ENCODE data around the gene FAM174C.

Gene FAM174C

GRCh38 chr19:1263188-1263587 is 12.1 kb upstream of the FAM174C start:
- DNase-seq: no peak

GRCh38 chr19:1264801-1265614 is 10.3 kb upstream of the FAM174C start:
- DNase-seq: peak; percentile 85

DNA sequence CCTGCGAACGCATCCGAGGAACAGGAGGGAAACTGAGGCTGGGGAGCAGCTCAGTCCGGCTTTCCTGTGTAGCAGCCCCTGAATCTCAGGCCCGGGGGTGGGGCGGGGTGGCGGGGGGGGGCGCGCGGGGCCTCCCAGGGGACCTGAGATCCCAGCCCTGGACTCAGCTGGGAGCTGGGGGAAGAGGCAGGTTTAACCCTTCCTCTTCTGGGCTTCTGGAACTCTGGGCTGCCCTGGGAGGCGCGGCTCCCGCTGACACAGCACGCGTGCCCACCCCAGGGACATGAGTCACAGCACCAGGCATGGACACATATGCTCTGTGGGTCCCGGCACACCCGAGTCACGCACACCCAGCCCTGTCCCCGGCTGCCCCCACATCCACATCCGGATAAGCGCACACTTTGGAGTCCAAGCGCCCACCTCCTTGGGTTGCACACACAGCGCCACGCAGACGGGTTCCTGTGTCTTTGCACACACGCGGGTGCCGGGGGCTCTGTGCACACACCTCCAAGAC is 9.7 kb upstream of the FAM174C start:
- peak; percentile 79 for DNase-seq

- DNase-seq: peak; percentile 87
Measured at GRCh38 chr19:1266129-1266915, 9.0 kb upstream of the FAM174C start.

GRCh38 chr19:1266916-1267476 is 8.3 kb upstream of the FAM174C start:
- peak; percentile 41 for DNase-seq

DNA sequence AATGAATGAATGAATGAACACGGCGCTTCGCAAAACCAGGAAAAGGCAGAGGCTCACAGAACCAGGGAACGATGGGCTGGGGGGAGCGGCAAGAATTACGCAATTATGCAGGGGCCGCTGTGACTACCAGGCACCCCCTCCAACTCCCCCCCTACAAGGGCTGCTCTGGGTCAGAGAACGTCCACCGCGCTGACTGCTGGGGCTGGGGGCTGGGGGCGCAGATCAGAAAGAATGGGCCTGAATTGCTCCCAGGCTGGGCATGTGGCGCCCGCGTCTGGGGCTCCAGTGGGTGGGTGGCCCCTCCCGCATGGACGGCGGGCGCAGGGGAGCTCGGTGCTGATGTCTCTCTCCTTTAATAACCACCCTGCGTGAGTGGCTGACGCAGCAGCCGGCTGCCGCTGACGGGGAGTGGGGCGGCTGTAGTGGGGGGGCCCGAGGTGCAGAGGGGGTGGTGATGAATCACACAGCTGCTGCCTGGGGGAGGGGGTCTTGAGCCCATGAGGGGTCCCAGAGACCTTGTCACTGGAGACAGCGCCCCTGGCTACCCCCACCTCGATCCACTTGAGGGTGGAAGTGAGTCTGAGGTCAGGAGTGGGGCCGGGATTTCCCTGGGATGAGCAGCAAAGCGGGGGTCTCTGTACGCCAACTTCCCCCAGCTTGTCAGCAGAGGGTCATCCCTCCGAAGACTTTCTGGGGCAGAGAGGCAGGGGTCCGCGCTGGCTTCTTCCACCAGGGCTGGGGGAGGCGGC is 7.7 kb upstream of the FAM174C start:
- no peak for DNase-seq

- DNase-seq: no peak
Measured at GRCh38 chr19:1268226-1269064, 6.9 kb upstream of the FAM174C start.

DNA sequence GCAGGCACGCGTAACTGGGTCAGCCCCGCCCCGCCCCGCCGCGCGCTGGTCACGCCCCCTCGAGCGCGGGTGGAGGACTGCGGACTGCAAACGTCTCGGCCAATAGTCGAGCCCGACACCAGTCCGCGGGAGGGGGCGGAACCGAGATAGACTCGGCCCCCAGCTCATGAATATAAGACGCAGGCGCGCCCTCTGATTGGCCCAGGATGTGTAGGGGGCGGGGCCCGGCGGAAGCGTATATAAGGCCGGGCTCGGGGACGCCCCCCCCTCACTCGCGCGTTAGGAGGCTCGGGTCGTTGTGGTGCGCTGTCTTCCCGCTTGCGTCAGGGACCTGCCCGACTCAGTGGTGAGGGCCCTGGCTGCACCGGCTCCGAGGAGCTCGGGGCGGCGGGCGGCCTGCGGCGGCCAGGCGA is 6.3 kb upstream of the FAM174C start, which contains the start of gene CIRBP:
TSS of gene CIRBP (plus strand) at position 268 of the 413 bp plus-strand sequence. CDS start 1,602 bp downstream, outside the sequence.
- DNase-seq: peak; percentile 99

GRCh38 chr19:1269478-1270212 is 5.7 kb upstream of the FAM174C start:
- DNase-seq: peak; percentile 84

GRCh38 chr19:1270213-1270853 is 5.0 kb upstream of the FAM174C start:
- DNase-seq: no peak

DNA sequence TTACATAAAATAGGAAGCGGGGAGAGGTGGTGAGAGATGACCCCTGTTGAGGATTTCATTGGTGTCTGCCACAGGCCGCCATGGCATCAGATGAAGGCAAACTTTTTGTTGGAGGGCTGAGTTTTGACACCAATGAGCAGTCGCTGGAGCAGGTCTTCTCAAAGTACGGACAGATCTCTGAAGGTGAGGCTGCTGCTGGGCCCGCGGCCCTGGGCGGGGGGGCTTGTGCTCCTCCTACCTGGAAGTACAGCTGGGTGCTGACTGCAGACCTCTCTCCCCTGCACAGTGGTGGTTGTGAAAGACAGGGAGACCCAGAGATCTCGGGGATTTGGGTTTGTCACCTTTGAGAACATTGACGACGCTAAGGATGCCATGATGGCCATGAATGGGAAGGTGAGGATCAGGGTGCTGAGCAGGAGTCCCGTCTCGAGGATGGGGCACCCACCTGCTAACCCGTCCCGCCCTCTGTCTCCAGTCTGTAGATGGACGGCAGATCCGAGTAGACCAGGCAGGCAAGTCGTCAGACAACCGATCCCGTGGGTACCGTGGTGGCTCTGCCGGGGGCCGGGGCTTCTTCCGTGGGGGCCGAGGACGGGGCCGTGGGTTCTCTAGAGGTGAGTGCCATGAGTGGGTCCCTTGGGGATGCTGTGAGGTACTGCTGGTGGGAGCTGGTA is 4.3 kb upstream of the FAM174C start:
- no peak for DNase-seq

DNA sequence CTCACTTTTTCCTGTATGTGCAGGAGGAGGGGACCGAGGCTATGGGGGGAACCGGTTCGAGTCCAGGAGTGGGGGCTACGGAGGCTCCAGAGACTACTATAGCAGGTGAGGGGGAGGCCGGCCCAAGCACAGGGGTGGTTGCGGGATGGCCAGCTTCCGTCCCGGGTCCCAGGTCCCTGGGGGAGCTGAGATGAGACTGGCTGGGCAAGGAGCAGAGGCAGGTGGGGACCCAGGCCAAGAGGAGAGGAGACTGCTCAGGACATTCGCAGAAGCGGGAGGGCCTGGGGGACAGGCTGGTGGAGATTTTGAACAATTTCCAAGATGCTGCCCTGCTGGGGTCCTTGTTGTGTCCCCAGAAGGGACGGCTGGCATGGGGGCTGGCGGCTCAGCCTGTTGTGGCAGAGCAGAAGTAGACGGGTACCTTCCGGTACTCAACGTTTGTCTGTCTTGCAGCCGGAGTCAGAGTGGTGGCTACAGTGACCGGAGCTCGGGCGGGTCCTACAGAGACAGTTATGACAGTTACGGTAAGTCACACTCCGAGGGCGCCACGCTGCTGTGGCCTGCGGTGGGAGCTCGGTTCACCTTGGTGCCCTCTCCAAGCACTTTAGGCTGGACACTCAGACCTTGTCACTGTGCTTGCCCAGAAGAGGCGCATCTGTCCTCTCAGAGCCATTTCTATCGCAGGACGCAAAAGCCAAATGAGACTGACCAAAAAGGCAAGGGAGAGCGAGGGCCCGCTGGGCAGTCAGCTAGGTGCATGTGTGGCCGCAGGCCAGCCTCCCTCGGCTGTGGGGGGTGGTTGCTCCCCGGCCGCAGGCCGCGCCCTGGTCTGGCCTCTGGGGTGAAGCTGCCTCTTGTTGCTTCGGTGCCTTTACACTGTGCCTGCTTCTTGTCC is 3.6 kb upstream of the FAM174C start:
- no peak for DNase-seq

GRCh38 chr19:1272423-1273262 is 2.7 kb upstream of the FAM174C start:
- no peak for DNase-seq

- DNase-seq: no peak
Measured at GRCh38 chr19:1273263-1274041, 1.9 kb upstream of the FAM174C start.

DNA sequence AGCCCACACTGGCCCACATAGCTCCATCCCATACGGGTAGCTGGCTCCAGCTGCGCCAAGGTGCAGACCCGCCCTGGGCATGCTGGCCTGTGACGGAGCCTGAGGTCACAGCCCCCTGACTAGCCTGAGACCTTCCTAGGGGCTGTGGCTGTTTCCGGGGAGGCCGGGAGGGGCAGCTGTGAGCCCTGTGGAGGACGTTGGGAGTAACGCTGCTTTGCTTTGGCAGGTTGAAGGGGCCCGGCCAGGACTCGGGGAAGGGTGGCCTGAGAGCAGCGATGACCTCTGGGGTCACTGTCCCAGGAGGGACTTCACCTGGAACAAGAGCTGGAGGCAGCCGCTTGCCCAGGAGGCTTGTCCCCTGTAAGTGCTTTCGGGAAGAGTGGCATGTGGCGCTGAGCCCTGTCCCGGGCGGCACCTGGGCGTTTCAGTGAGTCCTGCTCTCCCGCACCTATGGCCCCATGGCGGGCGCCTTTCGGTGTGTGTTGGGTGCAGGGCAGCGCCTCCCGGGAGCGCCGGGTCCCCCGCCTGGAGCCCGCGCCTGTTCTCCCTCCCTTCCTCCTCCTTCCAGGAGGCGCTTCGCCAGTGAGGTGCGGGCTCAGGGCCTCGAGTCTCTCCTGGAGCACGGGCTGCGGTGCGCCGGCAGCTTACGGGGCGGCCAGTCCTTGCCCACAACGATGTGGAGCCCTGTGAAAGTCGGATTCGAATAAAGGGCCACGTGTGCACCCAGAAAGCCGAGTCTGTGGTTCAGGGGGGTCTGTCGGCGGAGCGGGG is 1.1 kb upstream of the FAM174C start:
- DNase-seq: no peak

DNA sequence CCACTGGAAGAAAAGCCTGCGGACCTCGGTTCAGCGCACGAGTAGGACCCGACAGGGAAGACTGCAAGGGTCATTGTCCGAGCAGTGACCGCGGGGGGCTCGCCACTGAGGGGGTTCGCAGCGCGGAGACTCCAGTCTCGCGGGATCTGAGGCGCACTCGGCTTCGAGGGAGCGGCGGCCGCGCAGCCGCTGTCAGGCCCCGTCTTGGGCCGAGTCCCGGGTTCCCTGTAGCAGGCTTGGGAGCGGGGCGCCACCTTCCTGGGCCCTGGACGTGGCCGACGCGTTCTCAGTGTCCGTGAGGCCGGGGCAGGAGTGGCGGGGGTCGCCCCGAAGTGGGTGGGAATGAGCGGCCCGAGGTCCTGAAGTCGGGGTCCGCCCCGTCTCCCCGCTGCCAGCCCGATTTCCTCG is 474 bp upstream of the FAM174C start:
- DNase-seq: no peak
